Spleen (tissue), 7 donors: ENCODE results near the gene HNRNPR.

Experiments
- CTCF ChIP-seq, 11 experiments: fragments of 200-600 bp in 7 of 11; fragments of 450-650 bp in 4 of 11; sonication (generic) in 4 of 11; IDR thresholded peaks in 8 of 11; conservative IDR thresholded peaks in 3 of 11; 1 replicate in 7 of 11; 2 replicates in 4 of 11; pipeline versions ENCODE4 v1.4.0 to v1.8.0; 2016 to 2021; ENCODE audit warnings: antibody characterized with exemption in 11 of 11, inconsistent platforms in 4 of 11, mild to moderate bottlenecking in 1 of 11
- POLR2A ChIP-seq, 3 donors: fragments of 450-650 bp; IDR thresholded peaks; one replicate each; pipeline ENCODE4 v1.5.1; 2017; ENCODE audit warnings: antibody characterized with exemption in 3 of 3, mild to moderate bottlenecking in 1 of 3
- POLR2AphosphoS5 ChIP-seq, 3 donors: sonication (generic); formaldehyde crosslinking; IDR thresholded peaks; one replicate each; pipeline ENCODE4 v1.5.1; 2017; ENCODE audit warnings: antibody characterized with exemption in 3 of 3
- donor health status: DM: no; HTN: no; CAD: no; lungs with moderate emphysema.
- donor health status: DM: no; HTN: no; CAD: no.
- donor health status: DM: no; HTN: no; CAD: no.

- TF ChIP-seq POLR2A (IDR thresholded peaks at IDR 0.05): no peak
- no peak for TF ChIP-seq CTCF (IDR thresholded peaks at IDR 0.05 in 8 of 11, conservative IDR thresholded peaks at IDR 0.05 in 3 of 11)
- no peak for TF ChIP-seq POLR2AphosphoS5 (IDR thresholded peaks at IDR 0.05)
Observed at GRCh38 chr1:23278717-23279116, 65.4 kb downstream of the HNRNPR start.
